Measurements from ENCODE around the gene CARD16. TPM values are rescaled to one million over a fixed set of nuclear protein-coding genes. Genes with fewer than 3 reads are reported as not detected.
"Not testable (repeated sequence)": the region's sequence is repeated elsewhere in the genome, so short reads cannot be mapped to it uniquely, and the experiment has no call there.

CARD16 gene
- total RNA-seq (2011; cell fraction: chromatin; rRNA removed; ENCODE audit: low replicate concordance), result not detected in 2 replicates
- not detected in 2 replicates for total RNA-seq (2011; cell fraction: nucleolus; rRNA removed)
- total RNA-seq (2011; cell fraction: nucleoplasm; rRNA removed), result not detected in 2 replicates
- total RNA-seq (2014; rRNA removed) (not detected in 2 replicates), total RNA-seq (2014; rRNA removed; fragmentation: Illumina TruSeq; extraction: Trizol) (not detected in 2 replicates), total RNA-seq (2015; rRNA removed; fragmentation: Illumina TruSeq; extraction: Trizol) (not detected in 2 replicates), total RNA-seq (2021) (0.31 TPM in 1 of 2 replicates, not detected in the other), polyA plus RNA-seq (2011; rRNA removed) (not detected in 2 replicates), polyA plus RNA-seq (2014; fragmentation: Illumina TruSeq; extraction: Trizol) (not detected in 2 replicates), polyA plus RNA-seq (2014; fragmentation: Nextera tagmentation; extraction: Ambion mirVana) (not detected), polyA plus RNA-seq (2014; rRNA removed) (not detected in 2 replicates), polyA minus RNA-seq (2011; rRNA and poly(A)+ RNA removed) (not detected in 2 replicates), Bru-seq, nascent RNA (percentile 8 among the genes with signal in this experiment), BruChase-seq, experiment 1, labeled RNA remaining after a 2-hour chase (percentile 14 among the genes with signal in this experiment), BruChase-seq, experiment 2, labeled RNA remaining after a 6-hour chase (percentile 20 among the genes with signal in this experiment)
- polyA plus RNA-seq (2011; cell fraction: cytosol; rRNA removed), result not detected in 2 replicates
- polyA plus RNA-seq (2011; cell fraction: nucleus; rRNA removed), result not detected in 2 replicates
- polyA plus RNA-seq (2012), result not detected in 2 replicates
- polyA minus RNA-seq (2011; cell fraction: cytosol; rRNA and poly(A)+ RNA removed), result not detected in 2 replicates
- polyA minus RNA-seq (2011; cell fraction: nucleus; rRNA and poly(A)+ RNA removed), result not detected in 2 replicates
- long read RNA-seq, experiment 1, result 0 reads
- long read RNA-seq, experiment 2, result 0 reads
- long read RNA-seq, experiment 3, result 0 reads

- in situ Hi-C loops (cut with MboI); H3K9me1 ChIP-seq (ENCODE audit: control insufficient read depth, insufficient read depth, low read length); DNase-seq (ENCODE audit: extremely low read depth in 1 of 4, low spot score in 3 of 4); intact Hi-C loops (cut with micrococcal nuclease); ATAC-seq; FAIRE-seq; H2AFZ ChIP-seq (ENCODE audit: low read depth, low read length); H3K4me1 ChIP-seq (replicated peaks in 1 of 2; ENCODE audit: control insufficient read depth in 2 of 2, insufficient read depth in 2 of 2, low read length in 2 of 2); BruUV-seq (replicated peaks); H3K79me2 ChIP-seq (ENCODE audit: control insufficient read depth, insufficient read depth, low read length); H3K4me2 ChIP-seq (ENCODE audit: insufficient read depth, low read length); H3K4me3 ChIP-seq; H3K27ac ChIP-seq (ENCODE audit: extremely low read depth, low read depth, low read length); H3K9me3 ChIP-seq (replicated peaks; ENCODE audit: control insufficient read depth, insufficient read depth, low read depth, low read length); H4K20me1 ChIP-seq (replicated peaks; ENCODE audit: control insufficient read depth, insufficient read depth, low read length); H3K9ac ChIP-seq (ENCODE audit: insufficient read depth in 1 of 2, low read depth in 2 of 2, low read length in 2 of 2); H3K27me3 ChIP-seq (ENCODE audit: control insufficient read depth in 2 of 2, insufficient read depth in 2 of 2, low read length in 2 of 2); POLR2A ChIA-PET; CTCF ChIA-PET (ENCODE audit: low intra/inter-chr PET ratio); H3K36me3 ChIP-seq (ENCODE audit: control insufficient read depth, insufficient read depth, low read length): not testable (repeated sequence)
- WGBS (ENCODE audit: insufficient coverage, low coverage, missing lambda C conversion rate), result 2% methylated on average over 5 of the region's 5 CpGs
Measured at GRCh38 chr11:105044557-105045524, at the start of gene CARD16. TSS of gene CARD16 (minus strand) at chr11:105045335. CDS start at chr11:105045297, 38 bp downstream.
